ENCODE measurements around the gene CRELD2.

- no peak for TF ChIP-seq EZH2 (IDR thresholded peaks at IDR 0.05; ENCODE audit: low read length)
- TF ChIP-seq CTCF (optimal IDR thresholded peaks at IDR 0.05 in 1 of 3, IDR thresholded peaks at IDR 0.05 in 1 of 3, conservative IDR thresholded peaks at IDR 0.05 in 1 of 3; ENCODE audit: extremely low read depth in 1 of 3, insufficient read depth in 2 of 3, low read length in 3 of 3): no peak
Measured at GRCh38 chr22:49872347-49872746, 46.1 kb upstream of the CRELD2 start.
